K562 (cell line): ENCODE results near the gene OR13C5. TPM values are rescaled to one million over a fixed set of nuclear protein-coding genes. Genes with fewer than 3 reads are reported as not detected.

Experiments
- ATAC-seq: fragments of 200-7000 bp; cut with Tn5 transposase; 3 replicates; pipeline ENCODE4 v1.9.1; 2020; ENCODE audit warnings: moderate library complexity
- BruUV-seq: library from RNA; stranded (reverse); fragments of 400-500 nt; replicated peaks from 2 replicates; lab custom pipeline; 2021; lab: Mats Ljungman, UMichigan
- CTCF ChIA-PET: fragments of 300-600 bp; formaldehyde crosslinking; extraction: SDS; loops from one replicate; lab custom pipeline; 2021; ENCODE audit warnings: low intra/inter-chr PET ratio; lab: Yijun Ruan, JAX
- POLR2A ChIA-PET: fragments of 300-600, 350-650 bp; sonication (Branson Sonifier 250); formaldehyde crosslinking; extraction: SDS; loops from one replicate; lab custom pipeline; 2021; ENCODE audit warnings: antibody characterized with exemption, inconsistent platforms; lab: Yijun Ruan, JAX
- DNase-seq, 4 experiments: peaks; one replicate each; pipeline versions ENCODE4 v3.0.0 to v3.0.0-alpha.2; 2011 to 2018; ENCODE audit warnings: low spot score in 3 of 4, mixed read lengths in 3 of 4; ENCODE audit errors: extremely low read depth in 1 of 4
- FAIRE-seq: peaks from 2 replicates; lab custom pipeline; 2011; peaks lifted over from hg19 to GRCh38; lab: Jason Lieb, UNC
- H2AFZ ChIP-seq: 2 replicates; pipeline ENCODE4 v1.6.0; 2011; ENCODE audit warnings: low read depth, low read length, control low read depth, inconsistent platforms
- H3K27ac ChIP-seq: fragments of 200-600 bp; 3 replicates; pipeline ENCODE4 v1.8.0; 2011; ENCODE audit warnings: low read depth, mild to moderate bottlenecking, control low read depth, inconsistent platforms, low read length, moderate library complexity, mixed read lengths; ENCODE audit errors: extremely low read depth
- H3K27me3 ChIP-seq, 2 experiments: fragments of 300-600 bp in 1 of 2; 2 replicates in 1 of 2; 3 replicates in 1 of 2; pipeline versions ENCODE4 v1.6.0 to v1.8.0; 2011; ENCODE audit warnings: inconsistent platforms in 2 of 2, low read length in 2 of 2, mild to moderate bottlenecking in 1 of 2, mixed read lengths in 1 of 2, moderate library complexity in 1 of 2; ENCODE audit not compliant: control insufficient read depth in 2 of 2, insufficient read depth in 2 of 2
- H3K36me3 ChIP-seq: fragments of 300-600 bp; 3 replicates; pipeline ENCODE4 v1.8.0; 2011; ENCODE audit warnings: mild to moderate bottlenecking, low read length, inconsistent platforms; ENCODE audit not compliant: control insufficient read depth, insufficient read depth
- H3K4me1 ChIP-seq, 2 experiments: fragments of 200-600 bp in 1 of 2; replicated peaks in 1 of 2; 2 replicates in 1 of 2; 3 replicates in 1 of 2; pipeline versions ENCODE4 v1.5.1 to v1.8.0; 2011; ENCODE audit warnings: inconsistent platforms in 2 of 2, low read length in 2 of 2, mild to moderate bottlenecking in 1 of 2, mixed read lengths in 1 of 2, moderate library complexity in 1 of 2; ENCODE audit not compliant: control insufficient read depth in 2 of 2, insufficient read depth in 2 of 2
- H3K4me2 ChIP-seq: 2 replicates; pipeline ENCODE4 v1.6.1; 2011; ENCODE audit warnings: low read length, control low read depth, inconsistent platforms, mixed read lengths; ENCODE audit not compliant: insufficient read depth
- H3K4me3 ChIP-seq: fragments of 200-600 bp; sonication (generic), shearing (Covaris generic); 2 replicates; pipeline ENCODE4 v1.5.1; 2016; ENCODE audit warnings: control low read depth, inconsistent platforms
- H3K79me2 ChIP-seq: fragments of 200-600 bp; 3 replicates; pipeline ENCODE4 v1.8.0; 2011; ENCODE audit warnings: low read length, inconsistent platforms; ENCODE audit not compliant: control insufficient read depth, insufficient read depth
- H3K9ac ChIP-seq, 2 experiments: 2 replicates each; pipeline versions ENCODE4 v1.6.0 to v1.6.1; 2011; ENCODE audit warnings: low read depth in 2 of 2, low read length in 2 of 2, control low read depth in 1 of 2, inconsistent platforms in 1 of 2, mild to moderate bottlenecking in 1 of 2, mixed read lengths in 1 of 2; ENCODE audit not compliant: insufficient read depth in 1 of 2
- H3K9me1 ChIP-seq: one replicate; pipeline ENCODE4 v1.6.0; 2011; ENCODE audit warnings: inconsistent platforms, mild to moderate bottlenecking, low read length, moderate library complexity; ENCODE audit not compliant: control insufficient read depth, insufficient read depth
- H3K9me3 ChIP-seq: replicated peaks from 2 replicates; pipeline ENCODE4 v1.5.1; 2011; ENCODE audit warnings: low read depth, low read length, inconsistent platforms; ENCODE audit not compliant: control insufficient read depth, insufficient read depth
- H4K20me1 ChIP-seq: replicated peaks from 2 replicates; pipeline ENCODE4 v1.6.1; 2011; ENCODE audit warnings: low read length, inconsistent platforms, mixed read lengths; ENCODE audit not compliant: control insufficient read depth, insufficient read depth
- SMAD1 ChIP-seq: fragments of 150-350 bp; IDR thresholded peaks from 2 replicates; pipeline ENCODE4 v1.6.1; 2014; ENCODE audit warnings: low read length, low read depth; ENCODE audit not compliant: partially characterized antibody
- WGBS: fragments of 100-300 bp; shearing (Covaris generic); methylation state at CpG from one replicate; pipeline ENCODE4 v1.1.6; 2016; ENCODE audit warnings: low coverage, mixed read lengths; ENCODE audit not compliant: insufficient coverage; ENCODE audit errors: missing lambda C conversion rate; 5-methylcytosine and 5-hydroxymethylcytosine counted together
- in situ Hi-C: fragments of 300-500 bp; cut with MboI; formaldehyde crosslinking; loops from 4 replicates; pipeline ENCODE4 v1.15.0; 2018; ENCODE audit warnings: inconsistent platforms, mixed read lengths
- intact Hi-C: fragments of 100-400 bp; cut with micrococcal nuclease; formaldehyde crosslinking; loops from 2 replicates; pipeline ENCODE4 v1.14.2; 2022
- polyA plus RNA-seq, 8 experiments: library from polyadenylated mRNA; depleted of rRNA in 4 of 8; stranded (reverse) in 5 of 8; unstranded in 3 of 8; fragments of >200 nt; fragmentation: Nextera tagmentation in 2 of 8; fragmentation: Illumina TruSeq in 1 of 8; extraction: Ambion mirVana in 2 of 8; extraction: Trizol in 1 of 8; gene quantifications; 2 replicates each; pipeline versions ENCODE4 v1.2.1 to v1.2.3, GENCODE V29; 2011 to 2014; ENCODE audit warnings: inconsistent platforms in 1 of 8, missing spikeins in 1 of 8
- total RNA-seq, 7 experiments: library from RNA; depleted of rRNA in 6 of 7; stranded (reverse); fragments of >200 nt in 6 of 7; fragmentation: Illumina TruSeq in 2 of 7; extraction: Trizol in 2 of 7; gene quantifications; 2 replicates each; pipeline versions ENCODE4 v1.2.1 to v1.2.3, GENCODE V29; 2011 to 2021; ENCODE audit warnings: low replicate concordance in 1 of 7
- TF ChIP-seq, protein P1 (sequence below), 2 experiments: fragments of 450-650 bp in 1 of 2; sonication (generic) in 1 of 2; formaldehyde crosslinking; conservative IDR thresholded peaks; 2 replicates each; pipeline versions ENCODE4 v1.4.0 to v1.8.1; 2020 to 2022; ENCODE audit warnings: mild to moderate bottlenecking in 1 of 2, missing genetic modification reagents in 1 of 2
- TF ChIP-seq, protein P2 (sequence below): fragments of 150-350 bp; conservative IDR thresholded peaks from 2 replicates; pipeline ENCODE4 v1.6.1; 2014; ENCODE audit warnings: low read length

The OR13C5 gene
- total and polyA plus RNA-seq, 9 of the 15 experiments (the other 6 are each of a cell fraction or from before 2014, with no cell fraction given): not detected

DNA sequence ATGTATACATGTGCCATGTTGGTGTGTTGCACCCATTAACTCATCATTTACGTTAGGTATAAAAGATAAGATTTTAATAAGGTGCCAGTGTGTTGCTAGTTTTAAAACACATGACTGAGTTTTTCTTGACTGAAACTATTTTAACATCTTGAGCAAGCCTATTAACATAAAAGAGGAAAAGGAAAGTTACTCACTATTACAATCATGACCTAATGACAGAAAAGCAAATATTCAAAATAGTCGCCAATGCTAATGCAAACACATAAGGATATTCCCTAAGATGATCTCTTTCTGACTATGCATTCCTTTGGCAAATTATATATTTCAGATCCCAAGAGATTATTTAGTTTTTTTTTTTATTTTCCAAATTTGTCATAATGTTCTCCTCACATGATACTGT lies 12.0 kb upstream of the OR13C5 start:
- H3K4me2 ChIP-seq: no peak overlapping the region
- no peak for ATAC-seq
- no peak for FAIRE-seq
- no peak for DNase-seq
- no peak overlapping the region for H3K27ac ChIP-seq
- CTCF ChIA-PET: no interaction called here
- no peaks in the 10 kb centered on the region for H3K9me3 ChIP-seq
- H3K4me3 ChIP-seq: no peak overlapping the region
- intact Hi-C loops (no loop called here), in situ Hi-C loops (no loop called here)
- no peaks in the 10 kb centered on the region for H3K27me3 ChIP-seq
- no peaks in the 10 kb centered on the region for H3K9me1 ChIP-seq
- 5% methylated on average over 2 of the region's 2 CpGs for WGBS
- TF ChIP-seq, protein P1, sequence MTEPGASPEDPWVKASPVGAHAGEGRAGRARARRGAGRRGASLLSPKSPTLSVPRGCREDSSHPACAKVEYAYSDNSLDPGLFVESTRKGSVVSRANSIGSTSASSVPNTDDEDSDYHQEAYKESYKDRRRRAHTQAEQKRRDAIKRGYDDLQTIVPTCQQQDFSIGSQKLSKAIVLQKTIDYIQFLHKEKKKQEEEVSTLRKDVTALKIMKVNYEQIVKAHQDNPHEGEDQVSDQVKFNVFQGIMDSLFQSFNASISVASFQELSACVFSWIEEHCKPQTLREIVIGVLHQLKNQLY (CRISPR knock-in tag; conservative IDR thresholded peaks at IDR 0.05): no peak
- TF ChIP-seq SMAD1: no peak
- no peak overlapping the region for H2AFZ ChIP-seq
- no peaks in the 10 kb centered on the region for H3K4me1 ChIP-seq
- H3K79me2 ChIP-seq: no peaks in the 10 kb centered on the region
- no TSS peak for BruUV-seq
- no peaks in the 10 kb centered on the region for H4K20me1 ChIP-seq
- no peaks in the 10 kb centered on the region for H3K36me3 ChIP-seq
- no peak overlapping the region for H3K9ac ChIP-seq
- POLR2A ChIA-PET: no interaction called here

DNA sequence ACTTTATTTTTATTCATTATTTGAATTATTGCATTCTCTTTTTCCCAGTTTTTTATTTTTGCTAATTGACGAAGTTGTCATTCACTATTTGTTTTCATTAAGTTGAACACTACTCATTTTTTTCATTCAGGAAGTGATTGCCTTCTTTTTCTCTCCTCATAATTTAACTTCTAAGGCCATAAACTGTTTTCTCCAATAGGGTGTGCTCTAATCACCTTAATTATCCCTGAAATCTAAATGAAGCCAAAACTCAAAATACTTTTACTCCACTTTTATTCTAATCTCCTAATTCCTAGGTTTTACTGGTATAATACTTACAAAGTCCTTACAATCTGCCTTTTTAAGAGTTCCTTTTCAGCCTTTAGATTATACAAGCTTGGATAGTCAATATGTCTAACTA lies 9.1 kb upstream of the OR13C5 start:
- TF ChIP-seq, protein P2, sequence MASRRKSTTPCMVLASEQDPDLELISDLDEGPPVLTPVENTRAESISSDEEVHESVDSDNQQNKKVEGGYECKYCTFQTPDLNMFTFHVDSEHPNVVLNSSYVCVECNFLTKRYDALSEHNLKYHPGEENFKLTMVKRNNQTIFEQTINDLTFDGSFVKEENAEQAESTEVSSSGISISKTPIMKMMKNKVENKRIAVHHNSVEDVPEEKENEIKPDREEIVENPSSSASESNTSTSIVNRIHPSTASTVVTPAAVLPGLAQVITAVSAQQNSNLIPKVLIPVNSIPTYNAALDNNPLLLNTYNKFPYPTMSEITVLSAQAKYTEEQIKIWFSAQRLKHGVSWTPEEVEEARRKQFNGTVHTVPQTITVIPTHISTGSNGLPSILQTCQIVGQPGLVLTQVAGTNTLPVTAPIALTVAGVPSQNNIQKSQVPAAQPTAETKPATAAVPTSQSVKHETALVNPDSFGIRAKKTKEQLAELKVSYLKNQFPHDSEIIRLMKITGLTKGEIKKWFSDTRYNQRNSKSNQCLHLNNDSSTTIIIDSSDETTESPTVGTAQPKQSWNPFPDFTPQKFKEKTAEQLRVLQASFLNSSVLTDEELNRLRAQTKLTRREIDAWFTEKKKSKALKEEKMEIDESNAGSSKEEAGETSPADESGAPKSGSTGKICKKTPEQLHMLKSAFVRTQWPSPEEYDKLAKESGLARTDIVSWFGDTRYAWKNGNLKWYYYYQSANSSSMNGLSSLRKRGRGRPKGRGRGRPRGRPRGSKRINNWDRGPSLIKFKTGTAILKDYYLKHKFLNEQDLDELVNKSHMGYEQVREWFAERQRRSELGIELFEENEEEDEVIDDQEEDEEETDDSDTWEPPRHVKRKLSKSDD: no peak
- TF ChIP-seq, all 486 proteins: peak for 0
- intact Hi-C loops (loop anchor here (10.0 kb wide), 1 partner anchor 64 kb away; no protein-coding TSS in a partner anchor), in situ Hi-C loops (no loop called here)
- FAIRE-seq (no peak), DNase-seq (no peak), ATAC-seq (no peak)
- Histone ChIP-seq H3K9me3 (no peaks in the 10 kb centered on the region), H2AFZ (no peak overlapping the region), H3K36me3 (no peaks in the 10 kb centered on the region), H3K4me1 (no peaks in the 10 kb centered on the region), H3K4me2 (no peak overlapping the region), H3K79me2 (no peaks in the 10 kb centered on the region), H4K20me1 (no peaks in the 10 kb centered on the region), H3K27me3 (no peaks in the 10 kb centered on the region), H3K27ac (no peak overlapping the region), H3K9me1 (no peaks in the 10 kb centered on the region), H3K9ac (no peak overlapping the region), H3K4me3 (no peak overlapping the region)
- no TSS peak for BruUV-seq
- ChIA-PET POLR2A (no interaction called here), CTCF (no interaction called here)
- 0% methylated on average over 1 of the region's 1 CpG for WGBS
